K562 (cell line): ENCODE data around the gene MERTK. TPM values are rescaled to one million over a fixed set of nuclear protein-coding genes. Genes with fewer than 3 reads are reported as not detected.

Experiments
- ARID2 ChIP-seq: fragments of 450-650 bp; IDR thresholded peaks from 2 replicates; pipeline ENCODE4 v1.6.1; 2017; ENCODE audit warnings: antibody characterized with exemption, mild to moderate bottlenecking
- DNMT1 ChIP-seq: fragments of 450-650 bp; IDR thresholded peaks from 2 replicates; pipeline ENCODE4 v1.6.1; 2016; ENCODE audit warnings: antibody characterized with exemption, mild to moderate bottlenecking
- EHMT2 ChIP-seq: fragments of 450-650 bp; IDR thresholded peaks from 2 replicates; pipeline ENCODE4 v1.6.1; 2018; ENCODE audit warnings: antibody characterized with exemption
- ETV5 ChIP-seq: sonication (generic); formaldehyde crosslinking; IDR thresholded peaks from 2 replicates; pipeline ENCODE4 v1.4.0; 2020; ENCODE audit warnings: low read depth, mild to moderate bottlenecking, missing genetic modification reagents
- HDAC6 ChIP-seq: IDR thresholded peaks from 2 replicates; pipeline ENCODE4 v1.6.1; 2012; ENCODE audit warnings: low read depth, mild to moderate bottlenecking, control low read depth, inconsistent platforms, low read length, moderate library complexity
- HDAC8 ChIP-seq: fragments of 450-650 bp; IDR thresholded peaks from 2 replicates; pipeline ENCODE4 v1.6.1; 2016; ENCODE audit warnings: mild to moderate bottlenecking, missing genetic modification characterization, moderate library complexity, missing compliant biosample characterization
- HDGF ChIP-seq: fragments of 450-650 bp; IDR thresholded peaks from 2 replicates; pipeline ENCODE4 v1.6.1; 2016
- ILF3 ChIP-seq: fragments of 450-650 bp; IDR thresholded peaks from 2 replicates; pipeline ENCODE4 v1.6.1; 2018; ENCODE audit warnings: antibody characterized with exemption, mild to moderate bottlenecking, moderate library complexity, borderline replicate concordance
- JUN ChIP-seq, 2 experiments: sonication (generic) in 1 of 2; formaldehyde crosslinking in 1 of 2; IDR thresholded peaks; 2 replicates each; pipeline versions ENCODE4 v1.6.1 to v1.8.0; 2012 to 2022; ENCODE audit warnings: borderline replicate concordance in 2 of 2, mild to moderate bottlenecking in 2 of 2, improper control_type of control experiment in 1 of 2, low read depth in 1 of 2, low read length in 1 of 2, missing genetic modification reagents in 1 of 2
- MAZ ChIP-seq, 2 experiments: fragments of 450-650 bp in 1 of 2; sonication (generic) in 1 of 2; formaldehyde crosslinking; IDR thresholded peaks in 1 of 2; conservative IDR thresholded peaks in 1 of 2; 2 replicates each; pipeline versions ENCODE4 v1.4.0 to v1.5.0; 2020; ENCODE audit warnings: mild to moderate bottlenecking in 1 of 2, missing genetic modification reagents in 1 of 2
- PRDM10 ChIP-seq: fragments of 450-650 bp; IDR thresholded peaks from 2 replicates; pipeline ENCODE4 v1.6.1; 2018; ENCODE audit not compliant: partially characterized antibody
- ZNF133 ChIP-seq: fragments of 250-450 bp; sonication (Bioruptor Pico); IDR thresholded peaks from 2 replicates; pipeline ENCODE4 v1.4.0; 2020; ENCODE audit warnings: mild to moderate bottlenecking
- ZNF324 ChIP-seq: fragments of 250-450 bp; sonication (Bioruptor Pico); IDR thresholded peaks from 2 replicates; pipeline ENCODE4 v1.4.0; 2020; ENCODE audit warnings: mild to moderate bottlenecking
- ZNF395 ChIP-seq: fragments of 200-800 bp; sonication (Bioruptor generic); IDR thresholded peaks from 2 replicates; pipeline ENCODE4 v1.6.1; 2017; ENCODE audit warnings: missing genetic modification characterization, missing compliant biosample characterization
- ZNF695 ChIP-seq: fragments of 450-650 bp; formaldehyde crosslinking; IDR thresholded peaks from 2 replicates; pipeline ENCODE4 v1.4.0; 2020; ENCODE audit warnings: mild to moderate bottlenecking, moderate library complexity
- ZNF766 ChIP-seq: fragments of 200-800 bp; sonication (Bioruptor generic); conservative IDR thresholded peaks from 2 replicates; pipeline ENCODE4 v1.6.1; 2016; ENCODE audit warnings: missing genetic modification characterization, missing compliant biosample characterization
- polyA plus RNA-seq, 8 experiments: library from polyadenylated mRNA; depleted of rRNA in 4 of 8; stranded (reverse) in 5 of 8; unstranded in 3 of 8; fragments of >200 nt; fragmentation: Nextera tagmentation in 2 of 8; fragmentation: Illumina TruSeq in 1 of 8; extraction: Ambion mirVana in 2 of 8; extraction: Trizol in 1 of 8; gene quantifications; 2 replicates each; pipeline versions ENCODE4 v1.2.1 to v1.2.3, GENCODE V29; 2011 to 2014; ENCODE audit warnings: inconsistent platforms in 1 of 8, missing spikeins in 1 of 8
- total RNA-seq, 7 experiments: library from RNA; depleted of rRNA in 6 of 7; stranded (reverse); fragments of >200 nt in 6 of 7; fragmentation: Illumina TruSeq in 2 of 7; extraction: Trizol in 2 of 7; gene quantifications; 2 replicates each; pipeline versions ENCODE4 v1.2.1 to v1.2.3, GENCODE V29; 2011 to 2021; ENCODE audit warnings: low replicate concordance in 1 of 7
- TF ChIP-seq, protein P1 (sequence below), 2 experiments: fragments of 450-650 bp; IDR thresholded peaks; 2 replicates each; pipeline ENCODE4 v1.6.1; 2016
- TF ChIP-seq, protein P2 (sequence below): fragments of 450-650 bp; IDR thresholded peaks from 2 replicates; pipeline ENCODE4 v1.6.1; 2017; ENCODE audit warnings: mild to moderate bottlenecking, moderate library complexity
- TF ChIP-seq, protein P3 (sequence below): IDR thresholded peaks from 2 replicates; pipeline ENCODE4 v1.6.1; 2016; ENCODE audit warnings: missing genetic modification characterization, missing compliant biosample characterization

Gene MERTK
- total and polyA plus RNA-seq, 9 of the 15 experiments (the other 6 are each of a cell fraction or from before 2014, with no cell fraction given) = 0.23 to 1.6 (median 0.74) TPM

DNA sequence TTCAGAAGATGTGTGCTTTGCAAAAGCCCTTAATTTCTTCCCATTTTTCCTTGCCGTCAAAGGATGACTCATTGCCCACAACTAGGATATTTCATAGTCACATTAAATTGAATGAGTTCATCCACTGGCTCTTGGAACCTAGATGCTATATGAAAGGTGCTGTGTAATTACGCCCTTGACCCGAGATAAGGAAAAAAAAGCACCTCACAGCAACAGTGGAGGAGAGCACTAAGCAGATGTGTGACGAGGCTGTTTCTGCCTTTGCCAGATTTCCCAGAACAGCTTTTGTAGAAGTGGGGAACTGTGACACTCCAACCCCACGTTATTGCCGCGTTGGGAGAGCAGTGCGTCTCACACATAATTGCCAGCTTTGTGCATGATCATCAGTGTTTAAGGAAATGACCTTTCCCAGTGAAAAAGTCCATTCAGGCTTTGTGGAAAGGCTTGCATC lies 123.4 kb downstream of the MERTK start (continued):
- no peak for TF ChIP-seq ZNF395
- TF ChIP-seq HDGF = no peak
- peak; percentile 96 for TF ChIP-seq JUN (IDR thresholded peaks at IDR 0.05; ENCODE audit: borderline replicate concordance, low read depth, low read length)
- no peak for TF ChIP-seq JUN (CRISPR knock-in tag; IDR thresholded peaks at IDR 0.05; ENCODE audit: borderline replicate concordance)
- TF ChIP-seq ZNF133 (CRISPR knock-in tag) = no peak
- TF ChIP-seq ZNF324 (CRISPR knock-in tag) = no peak
- no peak for TF ChIP-seq DNMT1
- TF ChIP-seq, protein P1, sequence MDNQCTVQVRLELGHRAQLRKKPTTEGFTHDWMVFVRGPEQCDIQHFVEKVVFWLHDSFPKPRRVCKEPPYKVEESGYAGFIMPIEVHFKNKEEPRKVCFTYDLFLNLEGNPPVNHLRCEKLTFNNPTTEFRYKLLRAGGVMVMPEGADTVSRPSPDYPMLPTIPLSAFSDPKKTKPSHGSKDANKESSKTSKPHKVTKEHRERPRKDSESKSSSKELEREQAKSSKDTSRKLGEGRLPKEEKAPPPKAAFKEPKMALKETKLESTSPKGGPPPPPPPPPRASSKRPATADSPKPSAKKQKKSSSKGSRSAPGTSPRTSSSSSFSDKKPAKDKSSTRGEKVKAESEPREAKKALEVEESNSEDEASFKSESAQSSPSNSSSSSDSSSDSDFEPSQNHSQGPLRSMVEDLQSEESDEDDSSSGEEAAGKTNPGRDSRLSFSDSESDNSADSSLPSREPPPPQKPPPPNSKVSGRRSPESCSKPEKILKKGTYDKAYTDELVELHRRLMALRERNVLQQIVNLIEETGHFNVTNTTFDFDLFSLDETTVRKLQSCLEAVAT (IDR thresholded peaks at IDR 0.05) = no peak
- 0 out of 2 replicates have a peak, but pooled peaks have one; percentile 18 for TF ChIP-seq ETV5
- no peak for TF ChIP-seq ZNF766 (CRISPR knock-in tag)
- TF ChIP-seq, protein P2, sequence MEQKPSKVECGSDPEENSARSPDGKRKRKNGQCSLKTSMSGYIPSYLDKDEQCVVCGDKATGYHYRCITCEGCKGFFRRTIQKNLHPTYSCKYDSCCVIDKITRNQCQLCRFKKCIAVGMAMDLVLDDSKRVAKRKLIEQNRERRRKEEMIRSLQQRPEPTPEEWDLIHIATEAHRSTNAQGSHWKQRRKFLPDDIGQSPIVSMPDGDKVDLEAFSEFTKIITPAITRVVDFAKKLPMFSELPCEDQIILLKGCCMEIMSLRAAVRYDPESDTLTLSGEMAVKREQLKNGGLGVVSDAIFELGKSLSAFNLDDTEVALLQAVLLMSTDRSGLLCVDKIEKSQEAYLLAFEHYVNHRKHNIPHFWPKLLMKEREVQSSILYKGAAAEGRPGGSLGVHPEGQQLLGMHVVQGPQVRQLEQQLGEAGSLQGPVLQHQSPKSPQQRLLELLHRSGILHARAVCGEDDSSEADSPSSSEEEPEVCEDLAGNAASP = no peak
- TF ChIP-seq ILF3 = no peak
- TF ChIP-seq HDAC8 (tag) = no peak
- TF ChIP-seq, protein P3, sequence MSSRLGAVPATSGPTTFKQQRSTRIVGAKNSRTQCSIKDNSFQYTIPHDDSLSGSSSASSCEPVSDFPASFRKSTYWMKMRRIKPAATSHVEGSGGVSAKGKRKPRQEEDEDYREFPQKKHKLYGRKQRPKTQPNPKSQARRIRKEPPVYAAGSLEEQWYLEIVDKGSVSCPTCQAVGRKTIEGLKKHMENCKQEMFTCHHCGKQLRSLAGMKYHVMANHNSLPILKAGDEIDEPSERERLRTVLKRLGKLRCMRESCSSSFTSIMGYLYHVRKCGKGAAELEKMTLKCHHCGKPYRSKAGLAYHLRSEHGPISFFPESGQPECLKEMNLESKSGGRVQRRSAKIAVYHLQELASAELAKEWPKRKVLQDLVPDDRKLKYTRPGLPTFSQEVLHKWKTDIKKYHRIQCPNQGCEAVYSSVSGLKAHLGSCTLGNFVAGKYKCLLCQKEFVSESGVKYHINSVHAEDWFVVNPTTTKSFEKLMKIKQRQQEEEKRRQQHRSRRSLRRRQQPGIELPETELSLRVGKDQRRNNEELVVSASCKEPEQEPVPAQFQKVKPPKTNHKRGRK (tag) = no peak
- no peak for TF ChIP-seq MAZ (CRISPR knock-in tag; conservative IDR thresholded peaks at IDR 0.05 in 1 of 2, IDR thresholded peaks at IDR 0.05 in 1 of 2)
- TF ChIP-seq PRDM10 = peak; percentile 13
- TF ChIP-seq ARID2 = no peak
- no peak for TF ChIP-seq HDAC6
- TF ChIP-seq ZNF695 (CRISPR knock-in tag) = no peak
- TF ChIP-seq EHMT2 = no peak
